HT-29 (cell line): Measurements from ENCODE around the gene COPE. TPM values are rescaled to one million over a fixed set of nuclear protein-coding genes. Genes with fewer than 3 reads are reported as not detected.
"Not testable (repeated sequence)": the region's sequence is repeated elsewhere in the genome, so short reads cannot be mapped to it uniquely, and the experiment has no call there.

Experiments used
- DNase-seq: peaks from one replicate; pipeline ENCODE4 v3.0.0-alpha.2; 2015; ENCODE audit warnings: low spot score
- total RNA-seq: library from RNA; depleted of rRNA; stranded (reverse); fragments of >200 nt; shearing (Covaris generic); gene quantifications from 2 replicates; pipeline ENCODE4 v1.2.3, GENCODE V29; 2014; rRNA removed

The COPE gene
- 290 and 317 TPM in 2 replicates for total RNA-seq

DNA sequence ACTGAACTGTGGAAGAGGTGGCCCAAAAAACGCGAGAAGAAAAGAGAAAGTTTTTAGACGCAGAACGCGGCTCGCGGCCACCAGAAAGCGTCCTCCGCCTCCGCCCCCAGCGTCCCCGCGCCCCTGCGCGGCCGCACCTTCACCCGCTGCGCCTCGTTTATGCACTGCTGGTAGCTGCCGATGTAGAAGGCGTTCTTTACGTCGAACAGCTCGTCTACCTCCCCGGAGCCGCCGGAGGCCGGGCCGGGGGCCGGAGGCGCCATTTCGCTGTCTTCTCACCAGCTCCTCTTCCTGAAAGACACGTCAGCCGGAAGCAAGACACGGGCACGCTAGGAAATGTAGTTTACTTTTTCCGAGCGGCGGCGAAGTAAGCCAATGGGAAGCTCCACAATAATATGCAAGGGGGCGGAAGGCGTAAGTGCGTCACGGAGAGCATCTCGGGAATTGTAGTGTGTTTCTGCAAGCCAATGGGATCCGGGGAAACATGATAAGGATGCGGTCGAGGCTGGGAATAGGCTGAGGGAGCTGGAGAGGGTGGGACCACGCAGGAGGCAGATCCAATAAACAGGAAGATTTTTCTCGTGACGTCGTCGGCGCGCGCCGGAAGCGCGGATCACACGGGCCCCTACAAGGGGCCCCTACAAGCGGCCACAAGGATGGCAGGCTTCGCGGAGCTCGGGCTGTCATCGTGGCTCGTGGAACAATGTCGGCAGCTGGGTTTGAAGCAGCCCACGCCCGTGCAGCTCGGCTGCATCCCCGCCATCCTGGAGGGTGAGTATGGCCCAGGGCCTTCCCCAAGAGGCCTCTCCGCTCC, at the start of gene COPE, which contains the start of gene DDX49:
COPE (minus strand) TSS at position 302 of the 814 bp plus-strand sequence; CDS start at position 263, 39 bp downstream.
DDX49 (plus strand) TSS at position 630 of the 814 bp plus-strand sequence; CDS start at position 657, 27 bp downstream.
- DNase-seq = peak; percentile 96

DNA sequence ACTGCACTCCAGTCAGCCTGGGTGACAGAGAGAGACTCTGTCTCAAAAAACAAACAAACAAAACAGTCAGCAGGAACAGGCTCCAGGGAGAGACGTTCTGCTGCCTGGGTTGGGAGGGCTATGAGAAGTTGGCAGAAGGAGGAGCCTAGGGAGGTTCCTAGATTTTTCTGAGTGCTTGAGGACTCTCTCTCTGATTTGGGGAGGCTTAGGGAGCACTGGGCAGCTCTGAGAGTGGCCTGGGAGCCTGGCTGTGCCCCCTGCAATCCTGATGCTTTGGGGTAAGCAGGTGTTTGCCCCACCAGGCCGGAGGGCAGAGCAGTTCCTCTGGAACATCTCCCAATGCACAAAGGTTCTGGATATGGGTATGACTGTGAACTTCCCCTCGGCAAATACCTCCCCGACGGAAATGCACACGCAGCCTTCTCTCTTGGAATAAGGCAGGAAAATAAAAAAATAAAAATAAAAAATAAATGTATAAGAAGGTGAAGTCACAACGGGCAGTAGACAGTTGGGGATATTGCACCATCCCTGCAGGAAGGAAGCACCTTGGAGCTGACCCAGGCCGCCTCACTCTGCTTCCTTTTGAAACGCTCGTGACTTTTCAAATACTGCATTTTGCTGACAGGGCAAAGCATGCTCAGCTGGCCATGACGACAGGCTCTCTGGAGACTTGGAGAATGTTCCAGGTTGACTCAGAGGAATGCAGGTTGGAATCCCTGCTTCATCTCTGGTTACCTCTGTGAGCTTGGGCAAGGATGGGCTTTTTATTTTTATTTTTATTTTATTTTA, 48.4 kb upstream of the COPE start:
- no peak for DNase-seq

- DNase-seq = no peak
Observed at GRCh38 chr19:18966307-18966706, 47.1 kb upstream of the COPE start.

DNA sequence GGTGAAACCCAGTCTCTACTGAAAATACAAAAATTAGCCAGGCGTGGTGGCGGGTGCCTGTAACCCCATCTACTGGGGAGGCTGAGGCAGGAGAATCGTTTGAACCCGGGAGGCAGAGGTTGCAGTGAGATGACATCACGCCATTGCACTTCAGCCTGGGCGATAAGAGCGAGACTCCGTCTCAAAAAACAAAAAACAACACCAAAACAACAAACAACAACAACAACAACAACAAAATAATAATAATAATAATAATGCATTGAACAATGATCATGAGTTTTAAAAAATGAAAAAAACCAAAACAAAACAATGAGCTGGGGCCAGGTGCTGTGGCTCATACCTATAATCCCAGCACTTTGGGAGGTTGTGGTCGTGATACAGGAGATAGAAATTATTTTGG, 44.9 kb upstream of the COPE start:
- DNase-seq = no peak

DNA sequence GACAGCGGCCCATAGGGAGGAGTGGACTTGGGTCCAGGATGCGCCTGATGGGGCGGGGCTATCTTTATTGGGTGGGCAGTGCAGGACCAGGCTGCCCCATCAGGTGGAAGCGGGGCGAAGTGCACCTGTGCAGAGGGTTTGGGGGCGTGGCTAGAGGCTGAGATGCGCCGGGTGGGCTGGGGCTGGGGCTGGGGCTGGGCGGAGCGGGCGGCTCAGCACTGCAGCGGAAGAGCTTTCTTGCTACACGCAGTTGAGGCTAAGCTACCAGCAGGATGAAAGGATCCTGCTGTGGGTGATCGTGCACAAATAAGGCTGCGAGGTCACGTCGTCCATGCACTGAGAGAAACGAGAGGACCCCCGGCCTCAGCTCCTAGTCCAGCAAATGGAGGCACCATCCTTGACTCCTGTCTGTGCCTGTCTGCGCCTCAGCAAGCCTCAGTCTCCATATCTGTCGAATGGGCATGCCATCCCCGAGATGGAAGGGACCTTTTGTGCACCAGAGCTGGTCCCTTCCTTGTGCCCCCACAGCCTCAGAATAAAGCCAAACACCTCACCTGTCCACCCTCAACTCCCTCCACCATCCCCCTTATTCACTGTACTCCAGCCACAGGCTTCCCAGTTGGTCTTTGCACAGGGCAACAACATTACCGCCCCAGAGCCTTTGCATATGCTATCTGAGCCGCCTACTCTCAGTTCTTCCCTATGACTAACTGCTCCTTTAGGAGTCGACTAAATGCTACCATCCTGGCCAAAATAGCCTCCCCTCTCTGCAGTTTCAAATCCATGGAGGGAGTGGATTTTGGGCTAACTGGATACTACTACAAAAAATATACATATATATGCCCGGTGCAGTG, 42.8 kb upstream of the COPE start:
- DNase-seq = no peak

GRCh38 chr19:18960370-18960769, 41.2 kb upstream of the COPE start:
- no peak for DNase-seq

DNA sequence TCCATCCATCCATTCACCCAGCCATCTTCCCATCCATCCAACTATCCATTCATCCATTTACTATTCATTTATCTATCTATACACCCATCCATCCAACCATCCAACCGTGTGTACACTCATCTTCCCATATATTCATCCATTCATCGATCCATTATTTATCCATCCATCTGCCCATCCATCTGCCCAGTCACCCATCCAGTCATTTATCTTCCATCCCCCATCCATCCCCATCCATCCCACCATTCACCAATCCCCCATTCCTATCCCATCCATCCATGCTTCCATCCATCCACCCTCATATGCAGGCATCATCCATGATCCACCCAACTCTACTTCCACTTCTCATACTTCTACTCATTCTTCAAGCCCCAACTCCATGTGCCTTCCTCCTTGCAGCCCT, 35.9 kb upstream of the COPE start:
- no peak for DNase-seq

GRCh38 chr19:18954094-18954493, 34.9 kb upstream of the COPE start:
- DNase-seq = no peak

GRCh38 chr19:18952364-18953003, 33.3 kb upstream of the COPE start:
- DNase-seq = not testable (repeated sequence)

DNA sequence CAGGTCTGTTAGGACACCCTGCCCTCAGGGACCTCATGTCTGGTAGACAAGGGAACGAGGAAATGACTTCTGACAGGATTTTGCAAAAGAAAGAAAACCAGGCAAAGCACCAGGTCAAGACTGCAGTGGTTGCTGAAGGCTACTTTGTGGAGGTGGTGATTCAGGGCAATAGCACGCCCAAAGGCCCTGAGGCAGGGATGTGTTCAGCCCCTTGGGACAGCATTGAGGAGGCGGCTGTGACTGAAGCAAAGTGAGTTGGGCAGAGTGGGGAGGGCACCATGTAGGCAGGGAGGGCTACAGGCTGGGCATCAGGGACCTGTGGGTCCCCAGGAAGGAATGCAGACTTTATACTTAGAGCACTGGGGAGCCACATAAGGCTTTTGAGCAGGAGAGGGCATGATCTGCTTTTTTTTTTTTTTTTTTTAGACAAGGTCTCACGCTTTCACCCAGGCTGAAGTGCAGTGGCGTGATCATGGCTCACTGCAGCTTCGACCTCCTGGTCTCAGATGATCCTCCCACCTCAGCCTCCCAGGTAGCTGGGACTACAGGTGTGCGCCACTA, 32.6 kb upstream of the COPE start:
- DNase-seq = no peak

GRCh38 chr19:18949858-18950257, 30.7 kb upstream of the COPE start:
- no peak for DNase-seq

GRCh38 chr19:18948976-18949356, 29.8 kb upstream of the COPE start:
- DNase-seq = no peak

GRCh38 chr19:18948075-18948975, 29.1 kb upstream of the COPE start:
- DNase-seq = no peak

DNA sequence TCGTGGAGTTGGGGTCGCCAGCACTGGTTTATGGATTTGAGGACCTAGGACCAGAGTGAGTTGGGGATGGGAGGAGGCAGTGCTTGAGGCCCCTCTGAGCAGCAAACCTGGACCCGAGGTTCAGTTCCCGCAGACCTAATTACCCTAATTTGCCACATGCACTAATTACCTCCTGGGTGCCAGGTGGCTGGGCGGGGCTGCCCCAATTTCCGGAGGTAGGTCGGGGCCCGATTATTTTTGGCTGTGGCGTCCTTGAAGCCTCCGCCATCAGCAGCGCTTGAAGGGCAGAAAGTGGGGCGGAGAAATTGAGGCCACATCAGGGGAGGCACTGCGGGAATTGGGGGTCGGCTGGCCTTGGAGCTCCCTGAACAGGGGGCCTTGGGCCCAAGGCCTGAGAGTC, 27.7 kb upstream of the COPE start:
- DNase-seq = no peak

GRCh38 chr19:18946335-18946734, 27.1 kb upstream of the COPE start:
- no peak for DNase-seq

- DNase-seq = no peak
Observed at GRCh38 chr19:18945297-18945696, 26.1 kb upstream of the COPE start.

- DNase-seq = no peak
Observed at GRCh38 chr19:18943465-18943864, 24.3 kb upstream of the COPE start.

- no peak for DNase-seq
Observed at GRCh38 chr19:18942692-18943091, 23.5 kb upstream of the COPE start.

DNA sequence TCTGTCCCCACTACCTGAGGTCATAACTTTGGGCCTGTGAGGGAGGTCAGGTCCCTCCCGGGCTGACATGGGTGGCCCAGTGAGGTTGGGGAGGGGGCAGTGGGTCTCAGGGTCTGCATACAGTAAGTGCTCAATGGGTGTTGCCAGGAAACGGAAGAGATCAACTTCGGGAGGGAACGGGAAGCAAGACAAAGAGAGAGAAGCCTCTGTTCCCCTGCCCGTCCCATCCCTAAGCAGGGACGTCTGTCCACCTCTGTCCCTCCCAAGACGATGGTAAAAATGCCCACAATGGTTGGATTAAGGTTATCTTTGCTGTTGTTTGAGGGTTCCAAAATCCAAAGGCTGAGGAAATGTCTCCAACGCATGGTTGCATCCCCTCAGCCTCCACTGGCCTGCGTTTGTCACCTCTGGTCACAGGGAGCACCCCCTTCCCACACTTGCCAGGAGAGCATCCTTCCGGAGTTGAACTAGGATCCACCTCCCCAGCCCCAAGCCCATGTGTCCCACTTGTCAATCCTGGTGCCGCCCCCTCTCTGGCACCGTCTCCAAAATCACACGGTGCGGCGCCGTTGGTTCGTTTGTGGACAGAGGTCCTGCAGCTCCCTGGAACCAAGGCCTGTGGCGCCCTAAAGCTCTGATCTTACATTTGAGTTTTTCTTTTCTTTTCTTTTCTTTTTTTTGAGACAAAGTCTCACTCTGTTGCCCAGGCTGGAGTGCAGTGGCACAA, 22.6 kb upstream of the COPE start:
- DNase-seq = no peak
